Measurements from ENCODE around the gene CCP110. TPM values are rescaled to one million over a fixed set of nuclear protein-coding genes. Genes with fewer than 3 reads are reported as not detected.

Gene CCP110
- total RNA-seq, 2 donors from 2014 or later = 13.8 to 20.7 TPM

DNA sequence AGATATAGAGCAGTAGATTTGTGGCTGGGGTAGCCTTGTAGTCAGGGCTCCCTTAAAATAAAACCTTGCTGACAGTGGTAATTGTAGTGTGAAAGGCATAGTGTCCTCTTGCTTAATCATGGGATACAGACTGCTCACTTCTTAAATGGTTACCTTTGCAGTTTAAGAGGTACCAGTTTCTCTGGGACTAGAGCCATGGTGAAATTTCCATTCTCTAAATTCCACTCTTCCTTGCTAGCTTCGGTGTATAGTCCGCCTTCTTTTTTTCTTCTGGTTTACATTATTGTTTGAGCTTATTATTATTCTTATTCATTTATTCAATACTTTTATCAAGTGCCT lies 1.6 kb downstream of the CCP110 start:
- peak overlapping the region in 1 of 2 donors; percentile 67 for H3K4me3 ChIP-seq
- DNase-seq (ENCODE audit: low spot score) = no peak
- no peak overlapping the region for H3K27ac ChIP-seq
- 57% methylated on average over 2 of the region's 2 CpGs for WGBS
- TF ChIP-seq POLR2A (IDR thresholded peaks at IDR 0.05) = no peak
- TF ChIP-seq POLR2AphosphoS5 (IDR thresholded peaks at IDR 0.05) = no peak
- TF ChIP-seq, protein P1, sequence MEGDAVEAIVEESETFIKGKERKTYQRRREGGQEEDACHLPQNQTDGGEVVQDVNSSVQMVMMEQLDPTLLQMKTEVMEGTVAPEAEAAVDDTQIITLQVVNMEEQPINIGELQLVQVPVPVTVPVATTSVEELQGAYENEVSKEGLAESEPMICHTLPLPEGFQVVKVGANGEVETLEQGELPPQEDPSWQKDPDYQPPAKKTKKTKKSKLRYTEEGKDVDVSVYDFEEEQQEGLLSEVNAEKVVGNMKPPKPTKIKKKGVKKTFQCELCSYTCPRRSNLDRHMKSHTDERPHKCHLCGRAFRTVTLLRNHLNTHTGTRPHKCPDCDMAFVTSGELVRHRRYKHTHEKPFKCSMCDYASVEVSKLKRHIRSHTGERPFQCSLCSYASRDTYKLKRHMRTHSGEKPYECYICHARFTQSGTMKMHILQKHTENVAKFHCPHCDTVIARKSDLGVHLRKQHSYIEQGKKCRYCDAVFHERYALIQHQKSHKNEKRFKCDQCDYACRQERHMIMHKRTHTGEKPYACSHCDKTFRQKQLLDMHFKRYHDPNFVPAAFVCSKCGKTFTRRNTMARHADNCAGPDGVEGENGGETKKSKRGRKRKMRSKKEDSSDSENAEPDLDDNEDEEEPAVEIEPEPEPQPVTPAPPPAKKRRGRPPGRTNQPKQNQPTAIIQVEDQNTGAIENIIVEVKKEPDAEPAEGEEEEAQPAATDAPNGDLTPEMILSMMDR (IDR thresholded peaks at IDR 0.05) = no peak
- H3K27me3 ChIP-seq (replicated peaks; ENCODE audit: insufficient read depth) = no peaks in the 10 kb centered on the region
- intact Hi-C loops (cut with DNase I) = loop anchor here (2.0 kb wide), 1 partner anchor 29 kb away; the partner anchor contains the start of gene VPS35L
- no peaks in the 10 kb centered on the region for H3K36me3 ChIP-seq
- H3K4me1 ChIP-seq (replicated peaks) = peaks cover 5% of the 10 kb centered on the region
- no peaks in the 10 kb centered on the region for H3K9me3 ChIP-seq

DNA sequence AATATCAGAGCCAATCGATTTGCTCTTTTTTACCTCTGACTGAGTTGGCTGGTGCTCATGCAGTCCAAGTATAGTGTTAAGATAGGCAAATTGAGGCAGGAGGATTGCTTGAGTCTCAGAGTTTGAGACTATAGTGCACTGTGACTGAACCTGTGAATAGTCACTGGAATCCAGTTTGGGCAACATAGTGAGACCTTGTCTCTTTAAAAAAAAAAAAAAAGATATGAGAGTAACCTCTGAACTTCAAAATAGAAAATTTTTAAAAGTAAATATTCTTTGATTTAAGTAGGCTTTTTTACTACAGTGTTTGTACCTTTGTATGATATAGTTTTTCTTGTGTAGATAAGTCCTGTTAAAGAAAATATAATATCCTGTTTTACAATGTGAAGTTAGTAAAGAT lies 3.4 kb downstream of the CCP110 start:
- Histone ChIP-seq H3K27me3 (replicated peaks; ENCODE audit: insufficient read depth) (no peaks in the 10 kb centered on the region), H3K36me3 (no peaks in the 10 kb centered on the region), H3K4me3 (no peak overlapping the region), H3K9me3 (no peaks in the 10 kb centered on the region), H3K27ac (no peak overlapping the region), H3K4me1 (replicated peaks) (peaks cover 5% of the 10 kb centered on the region)
- DNase-seq (ENCODE audit: low spot score) = no peak
- 97% methylated on average over 1 of the region's 1 CpG for WGBS
- TF ChIP-seq, protein P1 (IDR thresholded peaks at IDR 0.05) = no peak
- no peak for TF ChIP-seq POLR2A (IDR thresholded peaks at IDR 0.05)
- TF ChIP-seq POLR2AphosphoS5 (IDR thresholded peaks at IDR 0.05) = no peak
- intact Hi-C loops (cut with DNase I) = no loop called here

DNA sequence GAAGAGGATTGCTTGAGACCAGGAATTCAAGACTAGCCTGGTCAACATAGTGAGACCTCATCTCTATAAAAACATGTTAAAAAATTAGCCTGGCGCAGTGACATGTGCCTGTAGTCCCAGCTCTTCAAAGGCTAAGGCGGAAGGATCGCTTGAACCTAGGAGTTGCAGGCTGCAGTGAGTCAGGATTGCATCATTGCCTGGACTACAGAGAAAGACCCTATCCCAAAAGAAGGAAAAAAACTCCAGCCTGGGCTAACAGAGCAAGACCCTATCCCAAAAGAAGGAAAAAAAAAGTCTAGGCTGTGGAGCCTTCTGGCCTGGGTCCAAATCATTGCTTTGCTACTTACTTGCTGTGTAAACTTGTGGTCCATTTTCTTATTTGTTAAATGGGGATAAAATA lies 4.9 kb downstream of the CCP110 start:
- H3K27ac ChIP-seq = no peak overlapping the region
- no peak overlapping the region for H3K4me3 ChIP-seq
- no peak for DNase-seq (ENCODE audit: low spot score)
- 98% methylated on average over 3 of the region's 3 CpGs for WGBS
- H3K9me3 ChIP-seq = no peaks in the 10 kb centered on the region
- peaks cover 5% of the 10 kb centered on the region for H3K4me1 ChIP-seq (replicated peaks)
- intact Hi-C loops (cut with DNase I) = no loop called here
- H3K27me3 ChIP-seq (replicated peaks; ENCODE audit: insufficient read depth) = no peaks in the 10 kb centered on the region
- TF ChIP-seq POLR2AphosphoS5 (IDR thresholded peaks at IDR 0.05) (no peak), POLR2A (IDR thresholded peaks at IDR 0.05) (no peak)
- TF ChIP-seq, protein P1 (IDR thresholded peaks at IDR 0.05) = no peak
- no peaks in the 10 kb centered on the region for H3K36me3 ChIP-seq

DNA sequence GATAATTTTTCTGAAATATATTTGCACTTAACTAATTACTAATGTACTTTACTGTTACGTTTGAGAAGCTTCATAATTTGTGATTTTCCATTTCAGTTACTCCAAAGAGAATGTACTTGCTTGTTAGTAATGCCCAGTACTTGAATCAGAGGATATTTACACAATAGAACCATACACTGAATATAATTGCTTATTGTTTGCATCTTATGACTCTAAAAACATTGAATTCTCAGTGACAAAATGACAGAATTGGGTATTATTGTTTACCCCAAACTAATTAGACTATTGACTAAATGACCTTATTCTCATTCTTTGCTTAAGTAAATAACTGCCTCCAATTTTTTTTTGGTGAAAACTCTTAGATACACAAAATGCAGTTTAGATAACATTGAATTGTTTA lies 8.9 kb downstream of the CCP110 start:
- Histone ChIP-seq H3K9me3 (no peaks in the 10 kb centered on the region), H3K36me3 (no peaks in the 10 kb centered on the region), H3K27me3 (replicated peaks; ENCODE audit: insufficient read depth) (no peaks in the 10 kb centered on the region), H3K27ac (no peak overlapping the region), H3K4me1 (replicated peaks) (no peaks in the 10 kb centered on the region), H3K4me3 (no peak overlapping the region)
- intact Hi-C loops (cut with DNase I) = no loop called here
- 64% methylated on average over 1 of the region's 1 CpG for WGBS
- TF ChIP-seq POLR2AphosphoS5 (IDR thresholded peaks at IDR 0.05) (no peak), POLR2A (IDR thresholded peaks at IDR 0.05) (no peak)
- TF ChIP-seq, protein P1 (IDR thresholded peaks at IDR 0.05) = no peak
- DNase-seq (ENCODE audit: low spot score) = no peak

DNA sequence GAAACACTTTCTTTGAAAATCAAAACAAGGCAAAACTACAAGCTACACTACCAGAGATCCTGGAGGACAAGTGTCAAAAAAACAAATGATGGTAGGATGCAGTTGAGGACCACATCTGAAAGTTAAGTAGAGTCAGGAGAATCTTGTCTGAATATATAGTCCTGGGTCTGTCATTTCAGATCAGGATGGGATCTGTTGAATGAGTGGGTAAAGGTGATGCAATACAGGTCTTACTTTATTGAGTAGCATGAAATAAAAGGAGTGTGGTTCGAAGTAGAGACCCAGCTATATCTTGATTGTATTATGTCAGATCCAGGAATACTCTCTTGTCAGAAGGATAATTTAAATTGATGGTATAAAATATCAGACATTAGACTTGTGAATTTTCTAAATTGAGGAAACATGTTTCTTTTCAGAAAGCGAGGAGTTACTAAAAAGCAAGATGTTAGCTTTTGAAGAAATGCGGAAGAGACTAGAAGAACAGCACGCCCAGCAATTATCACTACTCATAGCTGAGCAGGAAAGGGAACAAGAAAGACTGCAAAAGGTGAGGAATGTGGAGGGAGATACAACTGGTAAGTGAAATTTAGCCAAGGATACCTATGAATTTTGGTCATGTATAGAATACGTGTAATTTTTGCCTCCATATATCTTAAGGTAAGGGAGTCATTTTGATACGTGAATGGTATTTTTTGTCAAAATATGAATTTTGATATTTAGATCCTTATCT lies 16.7 kb downstream of the CCP110 start:
- no peak for TF ChIP-seq POLR2A (IDR thresholded peaks at IDR 0.05)
- TF ChIP-seq POLR2AphosphoS5 (IDR thresholded peaks at IDR 0.05) = no peak
- TF ChIP-seq, protein P1 (IDR thresholded peaks at IDR 0.05) = no peak
- WGBS = 96% methylated on average over 6 of the region's 6 CpGs
- Histone ChIP-seq H3K27ac (no peak overlapping the region), H3K36me3 (no peaks in the 10 kb centered on the region), H3K4me3 (no peak overlapping the region), H3K4me1 (replicated peaks) (no peaks in the 10 kb centered on the region), H3K9me3 (no peaks in the 10 kb centered on the region), H3K27me3 (replicated peaks; ENCODE audit: insufficient read depth) (no peaks in the 10 kb centered on the region)
- no peak for DNase-seq (ENCODE audit: low spot score)
- intact Hi-C loops (cut with DNase I) = no loop called here
